ENCODE measurements around the gene RFNG. TPM values are rescaled to one million over a fixed set of nuclear protein-coding genes. Genes with fewer than 3 reads are reported as not detected.

RFNG gene
- polyA plus RNA-seq, 2 of the 4 experiments (the other 2 are of a cell fraction) = 8.4 to 25.7 TPM

GRCh38 chr17:82031885-82032627 lies 19.6 kb downstream of the RFNG start:
- no peaks in the 10 kb centered on the region for H3K9me3 ChIP-seq
- WGBS (ENCODE audit: missing lambda C conversion rate) = 48% methylated on average over 17 of the region's 59 CpGs
- H3K4me1 ChIP-seq = peaks cover 10% of the 10 kb centered on the region; the same call in 2 of the 3 replicates
- DNase-seq (ENCODE audit: low read depth in 1 of 2, low spot score in 1 of 2) (no peak), ATAC-seq (peak; percentile 11 to 14; a peak in 4 of 6 replicates), FAIRE-seq (no peak)
- peak overlapping the region; percentile 66 for H3K4me3 ChIP-seq
- ChIA-PET CTCF (interaction anchor here (0.9 to 33.2 kb wide), 7 partner anchors 11 to 124 kb away, joined by 3 to 794 read pairs (median 32); partner anchors contain the start of genes CENPX, DUS1L, GPS1 and LRRC45), POLR2A (interaction anchor here (0.5 to 3.4 kb wide), 3 partner anchors 9 to 261 kb away, joined by 3 to 33 read pairs (median 4); partner anchors contain the start of genes CENPX, FASN and LRRC45)
- TF ChIP-seq MAFK (IDR thresholded peaks at IDR 0.05; ENCODE audit: partially characterized antibody) (no peak), MYC (IDR thresholded peaks at IDR 0.05; ENCODE audit: borderline replicate concordance, low read length) (no peak), NPAS2 (CRISPR knock-in tag; IDR thresholded peaks at IDR 0.05; ENCODE audit: borderline replicate concordance) (no peak), CEBPB (IDR thresholded peaks at IDR 0.05) (no peak), POLR2A (IDR thresholded peaks at IDR 0.05; ENCODE audit: low read length) (no peak), HEYL (CRISPR knock-in tag; IDR thresholded peaks at IDR 0.05) (no peak), RARB (CRISPR knock-in tag; IDR thresholded peaks at IDR 0.05) (no peak), BHLHE40 (IDR thresholded peaks at IDR 0.05; ENCODE audit: low read depth, low read length) (no peak), BCL3 (IDR thresholded peaks at IDR 0.05) (no peak), HOXB5 (CRISPR knock-in tag; IDR thresholded peaks at IDR 0.05) (no peak), PBX3 (IDR thresholded peaks at IDR 0.05) (no peak), FOSB (CRISPR knock-in tag; IDR thresholded peaks at IDR 0.05) (no peak), ESRRA (IDR thresholded peaks at IDR 0.05; ENCODE audit: borderline replicate concordance, low read length) (no peak), FOSL2 (IDR thresholded peaks at IDR 0.05) (no peak), FOSL2 (CRISPR knock-in tag; IDR thresholded peaks at IDR 0.05) (no peak)
- TF ChIP-seq, protein P1, sequence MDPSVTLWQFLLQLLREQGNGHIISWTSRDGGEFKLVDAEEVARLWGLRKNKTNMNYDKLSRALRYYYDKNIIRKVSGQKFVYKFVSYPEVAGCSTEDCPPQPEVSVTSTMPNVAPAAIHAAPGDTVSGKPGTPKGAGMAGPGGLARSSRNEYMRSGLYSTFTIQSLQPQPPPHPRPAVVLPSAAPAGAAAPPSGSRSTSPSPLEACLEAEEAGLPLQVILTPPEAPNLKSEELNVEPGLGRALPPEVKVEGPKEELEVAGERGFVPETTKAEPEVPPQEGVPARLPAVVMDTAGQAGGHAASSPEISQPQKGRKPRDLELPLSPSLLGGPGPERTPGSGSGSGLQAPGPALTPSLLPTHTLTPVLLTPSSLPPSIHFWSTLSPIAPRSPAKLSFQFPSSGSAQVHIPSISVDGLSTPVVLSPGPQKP (IDR thresholded peaks at IDR 0.05; ENCODE audit: low read depth, low read length) = no peak
- TF ChIP-seq, protein P2, sequence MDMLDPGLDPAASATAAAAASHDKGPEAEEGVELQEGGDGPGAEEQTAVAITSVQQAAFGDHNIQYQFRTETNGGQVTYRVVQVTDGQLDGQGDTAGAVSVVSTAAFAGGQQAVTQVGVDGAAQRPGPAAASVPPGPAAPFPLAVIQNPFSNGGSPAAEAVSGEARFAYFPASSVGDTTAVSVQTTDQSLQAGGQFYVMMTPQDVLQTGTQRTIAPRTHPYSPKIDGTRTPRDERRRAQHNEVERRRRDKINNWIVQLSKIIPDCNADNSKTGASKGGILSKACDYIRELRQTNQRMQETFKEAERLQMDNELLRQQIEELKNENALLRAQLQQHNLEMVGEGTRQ (IDR thresholded peaks at IDR 0.05) = no peak
- H3K27ac ChIP-seq = peak overlapping the region; percentile 75 to 94
- H3K4me2 ChIP-seq = peak overlapping the region; percentile 94

GRCh38 chr17:82031303-82031884 lies 20.2 kb downstream of the RFNG start, which contains the start of gene RAC3:
Gene RAC3, plus strand, starts transcription at chr17:82031678. Its CDS starts 84 bp downstream, at chr17:82031762.
- POLR2A ChIA-PET = interaction anchor here (0.5 to 3.4 kb wide), 3 partner anchors 67 to 261 kb away, joined by 4 to 33 read pairs (median 5); partner anchors contain the start of gene FASN
- ATAC-seq (peak; percentile 32 to 46), DNase-seq (ENCODE audit: low read depth in 1 of 2, low spot score in 1 of 2) (no peak), FAIRE-seq (no peak)
- Histone ChIP-seq H3K27ac (peak within 1 kb of the TSS; percentile 75 to 94), H3K4me1 (peaks cover 6% of the 10 kb centered on the region; the same call in 2 of the 3 replicates), H3K4me3 (peak within 1 kb of the TSS; percentile 66), H3K9me3 (no peaks in the 10 kb centered on the region), H3K4me2 (peak within 1 kb of the TSS; percentile 94)
- TF ChIP-seq RARB (CRISPR knock-in tag; IDR thresholded peaks at IDR 0.05) = no peak
- no peak for TF ChIP-seq ESRRA (IDR thresholded peaks at IDR 0.05; ENCODE audit: borderline replicate concordance, low read length)
- TF ChIP-seq HOXA7 (CRISPR knock-in tag; IDR thresholded peaks at IDR 0.05) = no peak
- no peak for TF ChIP-seq MAFK (IDR thresholded peaks at IDR 0.05; ENCODE audit: partially characterized antibody)
- no peak for TF ChIP-seq MYC (IDR thresholded peaks at IDR 0.05; ENCODE audit: borderline replicate concordance, low read length)
- TF ChIP-seq PBX3 (IDR thresholded peaks at IDR 0.05) = no peak
- TF ChIP-seq JUNB (IDR thresholded peaks at IDR 0.05) = no peak
- TF ChIP-seq CHD4 (IDR thresholded peaks at IDR 0.05; ENCODE audit: borderline replicate concordance) = no peak
- TF ChIP-seq SREBF2 (IDR thresholded peaks at IDR 0.05) = no peak
- CTCF ChIA-PET = interaction anchor here (0.8 to 33.2 kb wide), 23 partner anchors 8 to 301 kb away, joined by 3 to 794 read pairs (median 17); partner anchors contain the start of genes DCXR, DUS1L, GPS1 and NOTUM
- WGBS (ENCODE audit: missing lambda C conversion rate) = 0% methylated on average over 18 of the region's 96 CpGs

Data from A549 (cell line).